SK-MEL-5 (cell line): ENCODE data around the gene NOX4. TPM values are rescaled to one million over a fixed set of nuclear protein-coding genes. Genes with fewer than 3 reads are reported as not detected.
"Not testable (repeated sequence)": the region's sequence is repeated elsewhere in the genome, so short reads cannot be mapped to it uniquely, and the experiment has no call there.

Source experiments
- DNase-seq: peaks from one replicate; pipeline ENCODE4 v3.0.0-alpha.2; 2016; ENCODE audit warnings: low read depth, low spot score
- in situ Hi-C: cut with HindIII; loops from 2 replicates; pipeline ENCODE4 v1.10.0; 2016; ENCODE audit warnings: low sequenced_read_pairs, high pct_unique_total_duplicates, low pct_unique_long_range_greater_than_20kb
- total RNA-seq: library from RNA; depleted of rRNA; stranded (reverse); fragments of >200 nt; shearing (Covaris generic); gene quantifications from 2 replicates; pipeline ENCODE4 v1.2.3, GENCODE V29; 2014

NOX4 gene
- total RNA-seq, 1 experiment from 2014 or later, result 4.6 TPM

- DNase-seq, result no peak
- in situ Hi-C loops, result no loop called here
These were observed 74.2 kb downstream of the NOX4 start for GRCh38 chr11:89416961-89417360.

GRCh38 chr11:89411112-89411511, 80.1 kb downstream of the NOX4 start:
- in situ Hi-C loops, DNase-seq: not testable (repeated sequence)

GRCh38 chr11:89410666-89411065, 80.5 kb downstream of the NOX4 start:
- in situ Hi-C loops, DNase-seq: not testable (repeated sequence)

- in situ Hi-C loops, result not testable (repeated sequence)
These were observed 82.7 kb downstream of the NOX4 start for GRCh38 chr11:89408441-89408840.

GRCh38 chr11:89405629-89406028, 85.5 kb downstream of the NOX4 start:
- peak; percentile 42 for DNase-seq
- in situ Hi-C loops, result no loop called here

More at GRCh38 chr11:89408441-89408840, 82.7 kb downstream of the NOX4 start:
- DNase-seq, result not testable (repeated sequence)

GRCh38 chr11:89391654-89392053, 99.5 kb downstream of the NOX4 start:
- DNase-seq, in situ Hi-C loops: not testable (repeated sequence)

- in situ Hi-C loops, DNase-seq: not testable (repeated sequence)
These were observed 103.7 kb downstream of the NOX4 start for GRCh38 chr11:89387501-89387900.

- DNase-seq, in situ Hi-C loops: not testable (repeated sequence)
These were observed 108.2 kb downstream of the NOX4 start for GRCh38 chr11:89382986-89383385.

- DNase-seq, result no peak
- in situ Hi-C loops, result no loop called here
These were observed 110.1 kb downstream of the NOX4 start for GRCh38 chr11:89381094-89381493.

- DNase-seq, in situ Hi-C loops: not testable (repeated sequence)
These were observed 111.0 kb downstream of the NOX4 start for GRCh38 chr11:89379976-89380771.

GRCh38 chr11:89378986-89379385, 112.2 kb downstream of the NOX4 start:
- DNase-seq, in situ Hi-C loops: not testable (repeated sequence)

- DNase-seq, in situ Hi-C loops: not testable (repeated sequence)
These were observed 121.8 kb downstream of the NOX4 start for GRCh38 chr11:89369356-89369755.

GRCh38 chr11:89364856-89365255, 126.3 kb downstream of the NOX4 start:
- in situ Hi-C loops, result not testable (repeated sequence)
- peak; percentile 52 for DNase-seq

GRCh38 chr11:89361734-89362133, 129.4 kb downstream of the NOX4 start:
- in situ Hi-C loops, result no loop called here
- no peak for DNase-seq

- DNase-seq, in situ Hi-C loops: not testable (repeated sequence)
These were observed 132.0 kb downstream of the NOX4 start for GRCh38 chr11:89359208-89359607.

GRCh38 chr11:89358761-89359160, 132.4 kb downstream of the NOX4 start:
- DNase-seq, result no peak
- in situ Hi-C loops, result no loop called here

GRCh38 chr11:89355646-89356045, 135.5 kb downstream of the NOX4 start:
- DNase-seq, result no peak
- in situ Hi-C loops, result no loop called here

GRCh38 chr11:89354513-89354912, 136.7 kb downstream of the NOX4 start:
- in situ Hi-C loops, DNase-seq: not testable (repeated sequence)

GRCh38 chr11:89347071-89347470, 144.1 kb downstream of the NOX4 start:
- no peak for DNase-seq

More at GRCh38 chr11:89347071-89347470, 144.1 kb downstream of the NOX4 start:
- in situ Hi-C loops, result no loop called here
